Measurements from ENCODE around the gene ITGBL1.
A peak's percentile ranks its signal among the peaks of the same experiment; 100 is the strongest.

Gene ITGBL1

DNA sequence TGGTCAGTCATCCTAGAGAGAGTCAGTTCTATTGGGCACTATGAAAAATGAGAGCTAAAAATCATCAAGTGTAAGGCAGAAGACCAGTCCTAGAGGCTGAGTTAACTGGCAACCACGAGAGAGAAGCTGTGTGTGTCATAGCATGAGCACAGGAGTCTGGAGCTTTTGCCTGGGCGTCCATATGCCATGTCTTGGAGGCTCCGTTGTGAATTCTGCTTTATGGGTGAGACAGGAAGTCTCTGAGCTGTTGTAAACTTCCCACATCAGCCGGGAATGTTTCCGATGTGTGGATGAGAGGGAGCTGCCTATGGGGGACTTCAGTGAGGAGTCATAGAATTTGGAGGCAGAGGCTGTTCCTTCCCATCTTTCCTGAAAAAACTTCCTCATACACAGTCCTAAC is 120.0 kb downstream of the ITGBL1 start:
- ATAC-seq (ENCODE audit: low read depth) (no peak), DNase-seq (ENCODE audit: low spot score) (no peak)
- Histone ChIP-seq H3K27ac (ENCODE audit: poor library complexity, severe bottlenecking) (no peak overlapping the region), H3K4me3 (ENCODE audit: severe bottlenecking) (no peak overlapping the region), H3K4me1 (ENCODE audit: insufficient read depth, poor library complexity, severe bottlenecking) (peaks cover 14% of the 10 kb centered on the region), H3K9me3 (ENCODE audit: severe bottlenecking) (no peaks in the 10 kb centered on the region), H3K27me3 (ENCODE audit: insufficient read depth, poor library complexity, severe bottlenecking) (no peaks in the 10 kb centered on the region), H3K36me3 (ENCODE audit: low read depth) (no peaks in the 10 kb centered on the region)
- TF ChIP-seq, protein P1, sequence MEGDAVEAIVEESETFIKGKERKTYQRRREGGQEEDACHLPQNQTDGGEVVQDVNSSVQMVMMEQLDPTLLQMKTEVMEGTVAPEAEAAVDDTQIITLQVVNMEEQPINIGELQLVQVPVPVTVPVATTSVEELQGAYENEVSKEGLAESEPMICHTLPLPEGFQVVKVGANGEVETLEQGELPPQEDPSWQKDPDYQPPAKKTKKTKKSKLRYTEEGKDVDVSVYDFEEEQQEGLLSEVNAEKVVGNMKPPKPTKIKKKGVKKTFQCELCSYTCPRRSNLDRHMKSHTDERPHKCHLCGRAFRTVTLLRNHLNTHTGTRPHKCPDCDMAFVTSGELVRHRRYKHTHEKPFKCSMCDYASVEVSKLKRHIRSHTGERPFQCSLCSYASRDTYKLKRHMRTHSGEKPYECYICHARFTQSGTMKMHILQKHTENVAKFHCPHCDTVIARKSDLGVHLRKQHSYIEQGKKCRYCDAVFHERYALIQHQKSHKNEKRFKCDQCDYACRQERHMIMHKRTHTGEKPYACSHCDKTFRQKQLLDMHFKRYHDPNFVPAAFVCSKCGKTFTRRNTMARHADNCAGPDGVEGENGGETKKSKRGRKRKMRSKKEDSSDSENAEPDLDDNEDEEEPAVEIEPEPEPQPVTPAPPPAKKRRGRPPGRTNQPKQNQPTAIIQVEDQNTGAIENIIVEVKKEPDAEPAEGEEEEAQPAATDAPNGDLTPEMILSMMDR (IDR thresholded peaks at IDR 0.05; ENCODE audit: poor library complexity, severe bottlenecking) = no peak

- no peak overlapping the region for H3K27ac ChIP-seq (ENCODE audit: poor library complexity, severe bottlenecking)
- TF ChIP-seq, protein P1 (IDR thresholded peaks at IDR 0.05; ENCODE audit: poor library complexity, severe bottlenecking) = no peak
Observed at GRCh38 chr13:101575581-101575980, 123.1 kb downstream of the ITGBL1 start.

DNA sequence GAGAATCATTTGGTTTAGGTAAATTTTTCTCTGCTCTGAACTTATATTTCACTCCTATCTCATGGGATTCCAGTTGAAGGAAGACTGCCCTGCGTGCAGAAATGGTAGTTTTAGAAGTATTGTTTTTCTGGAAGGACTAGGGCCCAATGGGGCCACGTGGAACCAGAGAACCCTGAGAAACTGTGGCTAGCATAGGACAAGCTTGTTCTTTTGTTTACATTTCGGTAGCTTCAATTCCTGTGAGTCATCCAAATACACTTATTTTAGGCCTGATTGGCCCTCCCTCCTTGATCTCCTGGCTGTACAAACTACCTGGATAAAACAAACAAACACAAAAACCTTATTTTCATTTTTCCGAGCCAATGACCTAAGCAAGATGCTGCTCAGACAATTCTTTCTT is 124.0 kb downstream of the ITGBL1 start:
- Histone ChIP-seq H3K27me3 (ENCODE audit: insufficient read depth, poor library complexity, severe bottlenecking) (no peaks in the 10 kb centered on the region), H3K4me3 (ENCODE audit: severe bottlenecking) (no peak overlapping the region), H3K9me3 (ENCODE audit: severe bottlenecking) (no peaks in the 10 kb centered on the region), H3K4me1 (ENCODE audit: insufficient read depth, poor library complexity, severe bottlenecking) (peaks cover 6% of the 10 kb centered on the region), H3K36me3 (ENCODE audit: low read depth) (no peaks in the 10 kb centered on the region), H3K27ac (ENCODE audit: poor library complexity, severe bottlenecking) (no peak overlapping the region)
- DNase-seq (ENCODE audit: low spot score) (no peak), ATAC-seq (ENCODE audit: low read depth) (peak; percentile 65; the same call in 2 of the 3 replicates)
- TF ChIP-seq, protein P1 (IDR thresholded peaks at IDR 0.05; ENCODE audit: poor library complexity, severe bottlenecking) = no peak

More at GRCh38 chr13:101575581-101575980, 123.1 kb downstream of the ITGBL1 start:
- H3K4me1 ChIP-seq (ENCODE audit: insufficient read depth, poor library complexity, severe bottlenecking) = peaks cover 8% of the 10 kb centered on the region
- DNase-seq (ENCODE audit: low spot score) = no peak
- H3K9me3 ChIP-seq (ENCODE audit: severe bottlenecking) = no peaks in the 10 kb centered on the region
- H3K4me3 ChIP-seq (ENCODE audit: severe bottlenecking) = no peak overlapping the region
- no peaks in the 10 kb centered on the region for H3K27me3 ChIP-seq (ENCODE audit: insufficient read depth, poor library complexity, severe bottlenecking)
- ATAC-seq (ENCODE audit: low read depth) = no peak
- H3K36me3 ChIP-seq (ENCODE audit: low read depth) = no peaks in the 10 kb centered on the region

DNA sequence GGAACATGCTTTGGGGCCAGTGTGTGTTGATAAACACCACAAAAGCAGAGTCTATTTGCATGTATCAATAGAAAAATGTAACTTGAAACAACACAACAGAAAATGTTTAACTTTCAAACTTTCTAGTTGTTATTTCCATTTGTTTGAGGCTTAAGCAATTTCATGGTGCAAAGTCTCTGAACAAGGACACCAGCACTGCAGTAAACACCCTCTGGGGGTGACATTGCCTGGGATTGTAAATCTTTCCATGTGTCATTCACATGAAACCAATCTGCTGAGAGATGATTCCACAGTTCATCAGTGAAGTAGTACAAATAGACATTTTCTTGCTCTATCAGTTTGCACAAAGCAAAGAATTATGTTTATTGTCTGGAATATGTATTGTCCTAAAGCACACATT is 124.5 kb downstream of the ITGBL1 start:
- DNase-seq (ENCODE audit: low spot score) = no peak
- H3K4me1 ChIP-seq (ENCODE audit: insufficient read depth, poor library complexity, severe bottlenecking) = peaks cover 6% of the 10 kb centered on the region
- ATAC-seq (ENCODE audit: low read depth) = no peak
- no peaks in the 10 kb centered on the region for H3K36me3 ChIP-seq (ENCODE audit: low read depth)
- TF ChIP-seq, protein P1 (IDR thresholded peaks at IDR 0.05; ENCODE audit: poor library complexity, severe bottlenecking) = no peak
- H3K9me3 ChIP-seq (ENCODE audit: severe bottlenecking) = no peaks in the 10 kb centered on the region
- no peak overlapping the region for H3K4me3 ChIP-seq (ENCODE audit: severe bottlenecking)
- no peaks in the 10 kb centered on the region for H3K27me3 ChIP-seq (ENCODE audit: insufficient read depth, poor library complexity, severe bottlenecking)
- H3K27ac ChIP-seq (ENCODE audit: poor library complexity, severe bottlenecking) = no peak overlapping the region

DNA sequence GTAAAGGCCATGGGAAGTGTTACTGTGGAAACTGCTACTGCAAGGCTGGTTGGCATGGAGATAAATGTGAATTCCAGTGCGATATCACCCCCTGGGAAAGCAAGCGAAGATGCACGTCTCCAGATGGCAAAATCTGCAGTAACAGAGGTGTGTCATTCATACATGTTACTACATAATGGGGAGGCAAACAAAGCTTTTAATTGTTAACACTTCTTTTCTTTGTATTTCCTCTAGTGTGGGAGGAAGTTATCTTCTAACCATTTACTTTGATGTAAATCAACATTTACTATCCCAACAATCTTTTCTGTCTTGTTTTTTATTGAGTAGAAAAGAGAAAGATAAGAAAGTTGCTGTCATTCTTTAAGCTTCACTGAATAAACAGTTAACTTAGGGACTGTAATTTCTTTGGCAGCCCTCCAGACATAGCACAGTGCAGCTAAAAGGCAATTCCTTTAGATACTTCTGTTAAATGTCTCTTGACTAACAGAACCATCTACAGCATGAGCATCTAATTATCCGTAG is 126.9 kb downstream of the ITGBL1 start:
- TF ChIP-seq, protein P1 (IDR thresholded peaks at IDR 0.05; ENCODE audit: poor library complexity, severe bottlenecking) = no peak
- Histone ChIP-seq H3K4me1 (ENCODE audit: insufficient read depth, poor library complexity, severe bottlenecking) (peaks cover 6% of the 10 kb centered on the region), H3K4me3 (ENCODE audit: severe bottlenecking) (no peak overlapping the region), H3K9me3 (ENCODE audit: severe bottlenecking) (no peaks in the 10 kb centered on the region), H3K27ac (ENCODE audit: poor library complexity, severe bottlenecking) (no peak overlapping the region), H3K27me3 (ENCODE audit: insufficient read depth, poor library complexity, severe bottlenecking) (no peaks in the 10 kb centered on the region), H3K36me3 (ENCODE audit: low read depth) (no peaks in the 10 kb centered on the region)
- ATAC-seq (ENCODE audit: low read depth) = no peak; the same call in 2 of the 3 replicates
- DNase-seq (ENCODE audit: low spot score) = no peak
